NCI-H69 (cell line): ENCODE data around the gene HOXB6.

Experiments
- DNase-seq: peaks from one replicate; lab custom pipeline; 2025; lab: John Stamatoyannopoulos, UW

HOXB6 gene

DNA sequence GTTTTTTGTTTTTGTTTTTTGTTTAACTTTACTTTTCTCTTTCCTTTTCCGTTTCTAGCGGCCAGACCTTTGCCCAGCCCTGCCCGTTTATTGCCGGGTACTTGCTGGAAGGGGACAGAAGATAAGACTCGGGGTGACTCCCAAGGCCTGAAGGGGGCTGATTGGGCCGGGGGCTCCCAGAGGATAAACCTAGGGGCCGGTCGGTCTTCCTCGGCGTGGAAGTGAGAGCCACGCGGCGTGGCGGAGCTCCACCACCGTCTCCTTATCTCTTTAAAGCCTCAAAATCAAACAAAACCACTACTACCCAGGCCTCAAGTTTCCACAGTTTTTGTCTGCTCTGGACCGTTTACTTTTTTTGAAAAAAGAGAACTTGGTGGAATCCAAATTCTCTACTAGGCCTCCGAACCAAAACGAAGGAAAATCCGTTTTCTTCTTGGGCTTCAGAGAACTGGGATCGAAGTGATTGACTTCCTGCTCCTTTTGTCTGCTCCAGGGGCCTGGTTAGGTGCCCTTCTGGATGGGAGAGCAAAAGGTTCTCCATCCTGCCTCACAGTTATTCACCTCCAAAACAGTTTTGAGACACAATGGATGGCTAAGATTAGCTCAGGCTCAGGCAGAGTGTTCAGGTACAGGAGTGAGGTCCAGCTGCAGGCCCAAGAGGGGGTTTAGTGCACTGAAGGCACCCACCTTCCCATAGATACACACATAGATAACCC, 29.9 kb upstream of the HOXB6 start:
- DNase-seq, result no peak

DNA sequence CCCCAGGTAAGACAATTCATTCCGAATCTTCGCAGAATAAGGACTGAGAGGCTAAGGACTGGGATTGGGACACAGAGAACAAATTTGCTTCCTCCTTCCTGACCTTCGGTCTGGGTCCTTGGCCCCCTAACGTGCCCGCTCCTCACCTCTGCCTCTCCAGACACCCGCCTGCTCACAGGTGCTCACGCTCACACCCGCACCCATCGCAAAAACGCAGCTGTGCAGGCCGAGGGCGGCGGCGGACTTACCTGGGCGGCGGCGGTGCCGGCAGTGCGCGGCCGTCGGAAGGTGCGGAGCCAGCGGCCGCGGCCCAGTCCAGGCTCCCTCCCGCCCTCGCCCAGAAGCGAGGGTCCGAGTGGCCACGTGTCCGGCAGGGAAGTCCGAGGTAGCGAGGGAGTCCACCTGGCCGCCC, 28.5 kb upstream of the HOXB6 start:
- DNase-seq, result no peak

DNA sequence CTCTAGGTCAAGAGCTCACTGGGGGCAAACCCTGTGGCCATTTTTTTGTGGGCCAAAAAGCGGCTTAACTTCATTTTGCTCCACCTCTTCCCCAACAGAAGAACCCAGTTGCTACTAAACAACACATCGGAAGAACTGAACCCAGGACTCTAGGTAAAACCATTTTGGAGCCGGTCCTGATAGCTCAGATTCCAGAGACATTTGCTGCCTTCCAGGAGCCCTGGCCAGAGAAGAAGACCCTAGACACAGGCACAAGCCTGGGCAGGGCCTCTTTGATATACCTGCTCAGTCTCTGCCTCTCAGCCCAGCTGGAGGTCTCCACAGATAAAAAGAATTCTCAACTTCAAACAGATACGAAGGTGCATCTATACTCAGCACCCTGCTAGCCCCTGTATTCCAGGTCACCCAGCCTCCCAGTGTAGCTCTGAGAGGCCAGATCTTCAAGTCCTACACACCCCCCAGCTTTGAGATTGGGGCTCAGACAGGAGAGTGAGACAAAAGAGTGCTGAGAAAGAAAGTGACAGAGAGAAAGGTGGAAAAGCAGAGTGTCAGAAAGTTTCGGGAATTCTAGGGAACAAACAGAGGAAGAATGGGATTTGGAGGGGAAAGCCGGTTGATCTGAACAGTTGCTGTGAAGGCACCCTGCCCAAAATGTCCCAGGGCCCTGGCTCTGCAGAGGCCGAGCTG, 27.9 kb upstream of the HOXB6 start:
- DNase-seq, result no peak

DNA sequence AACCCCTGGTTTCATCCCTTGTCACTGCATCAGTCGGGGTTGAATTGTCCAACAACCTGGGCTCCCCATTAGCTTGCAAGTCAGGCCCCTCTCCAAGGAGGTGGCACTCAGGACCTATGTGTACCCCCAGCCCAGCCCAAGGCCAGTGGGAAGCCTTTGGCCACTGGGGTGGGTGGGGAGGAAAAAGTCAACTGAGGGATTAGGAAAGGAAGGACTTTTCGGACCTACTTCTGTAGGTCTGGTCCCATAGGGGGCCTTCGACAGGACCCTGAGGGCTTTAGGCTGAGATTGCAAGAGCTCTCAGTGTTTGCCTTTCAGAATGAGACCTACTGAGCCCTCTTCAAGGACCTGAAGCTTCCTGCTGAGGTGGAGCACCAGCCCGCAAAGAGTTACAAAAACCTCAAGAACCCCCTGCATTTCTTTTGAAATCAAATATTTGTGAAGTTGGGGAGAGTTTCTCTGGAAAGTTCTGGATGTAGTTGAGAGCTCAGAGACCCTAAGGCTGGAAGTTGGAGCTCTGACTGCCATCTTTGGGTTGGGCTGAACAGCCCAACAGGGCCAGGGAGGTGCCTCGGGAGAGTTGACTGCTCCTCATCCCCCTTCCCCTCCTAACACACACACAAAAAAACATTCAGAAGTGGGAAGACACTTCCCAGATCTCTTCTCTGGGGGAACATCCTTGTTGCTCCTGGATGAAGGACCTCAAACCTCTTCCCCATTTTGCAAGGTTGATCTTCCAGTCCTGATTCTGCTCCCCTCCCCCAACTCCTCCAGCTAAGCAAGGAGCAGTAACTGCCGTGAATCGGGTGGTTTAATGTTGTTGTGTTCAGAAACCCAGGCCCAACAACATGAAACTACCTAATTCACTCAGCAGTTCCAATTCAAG, 27.1 kb upstream of the HOXB6 start:
- DNase-seq, result no peak

DNA sequence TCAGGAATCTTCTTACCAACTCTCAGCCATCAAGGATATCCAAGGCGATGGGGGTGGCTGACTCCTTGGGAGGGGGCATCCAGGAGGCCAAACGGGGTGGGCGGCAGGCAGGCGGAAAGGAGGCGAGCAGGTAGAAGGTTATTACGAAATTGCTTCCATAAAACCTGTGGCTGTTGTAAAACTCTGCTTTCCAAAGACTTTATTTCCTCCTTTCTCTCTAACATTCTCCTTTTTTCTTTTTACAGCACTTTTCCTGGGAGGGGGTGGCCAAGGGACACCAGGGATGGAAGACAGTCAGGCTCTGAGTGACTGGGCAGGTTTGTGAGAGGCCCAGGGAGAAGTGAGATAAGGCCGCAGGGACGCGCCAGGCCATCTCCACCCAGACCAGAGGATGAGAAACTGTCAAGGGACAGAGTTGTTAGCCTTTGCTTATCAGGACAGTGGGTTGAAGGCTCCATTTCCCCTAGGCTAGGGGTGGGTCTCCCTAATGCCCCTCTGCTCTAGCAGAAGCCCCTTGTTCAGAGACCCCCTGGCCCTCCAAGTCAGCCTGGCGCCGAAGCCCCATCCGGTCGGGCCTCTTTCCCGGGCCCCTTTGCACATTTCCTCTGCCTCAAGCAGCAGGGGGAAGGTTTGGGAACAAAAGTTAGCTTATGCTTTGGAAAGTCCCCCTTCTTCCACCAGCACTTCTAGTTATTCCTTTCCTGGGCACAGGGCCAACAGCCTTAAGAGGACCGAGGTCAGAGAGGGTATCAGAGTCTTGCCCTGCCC, 26.3 kb upstream of the HOXB6 start:
- DNase-seq, result no peak

DNA sequence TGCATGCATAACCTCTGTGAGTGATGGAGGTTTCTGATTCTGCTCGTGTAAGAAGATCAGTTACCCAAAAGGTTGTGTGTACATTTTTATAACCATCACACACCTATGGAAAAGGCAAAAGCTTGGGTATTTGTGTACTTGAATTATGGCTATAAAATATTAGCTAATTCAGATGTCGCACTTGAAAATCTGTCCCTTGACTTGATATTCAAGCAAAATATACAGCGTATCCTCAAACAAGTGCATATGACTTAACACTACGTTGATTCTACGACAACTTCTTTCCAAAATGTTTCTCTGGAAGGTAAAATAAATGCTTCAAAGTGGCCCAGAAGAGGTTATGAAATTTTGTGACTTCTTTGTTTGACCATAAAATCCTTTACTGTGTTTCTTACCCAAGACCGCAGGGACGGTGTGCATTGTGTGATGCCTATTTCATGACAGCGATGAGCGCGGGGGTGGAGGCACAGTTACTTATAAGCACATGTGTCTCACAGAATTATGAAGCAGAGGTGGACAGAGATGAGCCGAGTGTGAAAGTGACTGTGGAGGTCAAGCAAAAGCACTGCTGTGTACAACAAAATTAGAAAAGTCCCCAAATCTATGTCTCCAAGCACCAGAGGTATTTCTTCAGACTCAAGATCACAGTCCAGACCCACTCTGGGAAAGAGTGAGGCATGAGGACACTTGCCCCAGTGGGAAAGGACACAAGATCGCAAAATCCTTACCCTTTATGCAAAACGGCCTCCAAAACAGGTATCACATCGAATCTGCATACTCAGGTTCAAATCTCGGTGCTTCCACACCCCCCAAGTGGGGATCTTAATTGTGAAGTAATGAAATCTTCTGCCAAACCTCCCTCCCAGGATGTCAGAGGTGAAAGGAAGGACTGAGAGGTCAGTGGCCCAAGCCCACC, 25.5 kb upstream of the HOXB6 start:
- DNase-seq, result no peak

DNA sequence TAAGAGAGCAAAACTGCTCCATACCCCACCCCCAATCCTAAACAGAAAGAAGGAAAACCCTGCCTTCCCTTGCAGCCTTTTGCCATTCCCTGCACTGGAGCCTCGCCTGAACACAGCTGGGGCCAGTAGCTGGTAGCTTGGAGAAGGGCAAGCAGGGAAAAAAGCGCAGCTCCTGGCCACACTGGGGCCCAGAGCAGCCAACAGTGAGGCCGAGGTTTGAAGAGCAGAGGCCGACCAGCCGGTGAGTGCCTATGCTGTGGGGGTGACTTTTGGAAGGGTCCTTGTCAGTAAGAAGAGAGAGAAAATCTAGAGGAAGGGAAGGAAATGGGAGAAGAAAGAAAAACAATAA, 24.6 kb upstream of the HOXB6 start:
- DNase-seq, result no peak

DNA sequence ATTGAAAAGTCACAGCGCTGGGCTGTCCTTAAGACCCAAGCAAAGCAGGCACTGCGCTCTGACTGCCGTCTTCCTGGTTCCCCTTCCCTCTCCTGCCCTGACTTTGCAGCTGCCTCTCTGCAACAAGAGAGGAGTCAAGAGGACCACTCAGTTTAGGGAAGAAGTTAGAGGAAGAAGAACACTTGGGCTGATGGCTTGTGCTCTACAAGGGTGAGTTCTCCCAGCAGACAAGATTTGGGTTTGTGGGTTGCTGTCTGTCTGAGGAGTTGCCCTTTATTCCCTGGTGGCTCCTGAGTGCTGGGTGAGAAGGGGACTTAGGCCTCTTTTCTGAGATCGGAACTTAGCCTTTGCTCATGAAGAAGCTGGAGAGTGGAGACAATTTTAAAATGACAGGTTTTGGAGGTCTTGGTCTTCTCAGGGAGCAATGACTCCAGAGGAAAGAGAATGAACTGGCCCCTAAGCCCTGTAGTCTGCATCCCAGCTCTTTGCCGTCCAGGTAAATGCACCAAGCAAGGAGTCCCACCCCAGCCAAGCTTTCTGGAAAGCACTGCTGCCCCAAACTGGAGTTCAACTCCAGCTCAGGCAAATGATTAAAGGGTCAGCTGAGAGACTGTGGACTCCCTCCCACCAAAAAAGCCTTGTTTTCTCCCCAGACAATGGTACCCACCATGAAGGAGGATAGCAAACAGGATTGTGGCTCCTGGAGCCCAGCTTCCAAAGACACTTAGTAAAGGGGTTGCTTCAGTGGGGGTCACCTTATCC, 24.0 kb upstream of the HOXB6 start:
- DNase-seq, result peak; percentile 35

DNA sequence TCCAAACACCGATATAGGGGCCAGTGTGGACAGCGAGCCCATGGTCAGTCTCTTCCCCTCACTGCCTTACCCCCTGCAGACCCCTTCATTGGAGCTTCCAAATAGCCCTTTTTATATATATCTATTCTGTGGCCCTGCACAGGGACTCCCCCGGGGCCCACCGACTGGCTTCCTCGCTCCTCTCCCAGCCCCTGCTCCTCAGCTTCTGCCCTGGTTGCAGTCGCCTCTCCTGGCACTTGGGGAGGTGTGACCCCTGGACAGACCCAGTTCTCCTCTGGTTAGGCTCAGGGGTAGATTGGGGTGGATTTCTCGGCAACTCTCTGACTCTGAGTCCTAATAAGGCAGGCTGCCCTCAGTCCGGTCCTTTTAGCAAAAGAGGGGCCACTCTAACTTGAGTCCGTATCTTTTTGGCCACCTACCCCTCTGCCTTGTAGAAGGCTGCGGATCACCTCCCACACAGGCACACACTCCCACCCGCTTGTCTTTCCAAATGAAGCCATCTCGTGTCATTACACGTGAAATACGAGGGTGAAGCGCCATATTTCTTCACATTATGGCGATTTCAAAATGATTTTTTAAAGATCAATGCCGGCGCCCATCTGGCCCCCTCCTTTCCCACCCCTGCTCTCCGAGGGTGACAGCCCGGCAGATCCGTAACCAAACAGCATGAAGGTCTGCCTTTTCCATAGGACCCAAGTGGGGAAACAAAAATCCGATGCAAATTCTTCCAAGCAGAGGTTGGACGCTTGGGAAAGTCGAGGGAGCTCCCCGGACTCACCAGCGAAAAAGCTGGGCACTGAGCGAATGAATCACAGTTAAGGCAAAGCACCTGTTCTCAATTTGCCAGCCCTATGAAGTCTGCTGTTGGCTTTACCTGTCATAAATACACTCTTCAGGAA, 23.1 kb upstream of the HOXB6 start:
- peak; percentile 35 for DNase-seq

DNA sequence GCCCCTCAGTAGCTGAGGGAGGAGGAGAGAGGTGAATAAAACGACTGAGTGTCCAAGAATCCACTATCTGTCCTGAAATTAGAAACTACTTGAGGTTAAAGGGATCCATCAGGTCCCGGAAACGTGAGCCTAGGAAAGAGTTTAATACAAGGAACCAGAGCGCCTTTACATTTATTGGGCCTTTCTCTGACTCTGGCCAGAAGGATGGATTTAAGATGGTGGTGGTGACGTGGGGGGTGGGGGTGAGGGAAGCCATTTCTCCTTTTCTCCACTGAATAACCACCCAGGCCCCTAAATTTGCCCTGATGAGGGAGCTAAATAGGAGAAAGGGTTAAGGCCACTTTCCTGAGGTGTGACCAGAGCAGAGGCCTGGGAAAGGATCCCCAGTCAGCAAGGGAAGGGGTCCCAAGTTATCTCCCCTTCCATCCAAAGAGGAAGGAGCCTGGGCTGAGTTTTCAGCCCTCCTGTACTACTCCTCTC, 22.4 kb upstream of the HOXB6 start:
- no peak for DNase-seq

DNA sequence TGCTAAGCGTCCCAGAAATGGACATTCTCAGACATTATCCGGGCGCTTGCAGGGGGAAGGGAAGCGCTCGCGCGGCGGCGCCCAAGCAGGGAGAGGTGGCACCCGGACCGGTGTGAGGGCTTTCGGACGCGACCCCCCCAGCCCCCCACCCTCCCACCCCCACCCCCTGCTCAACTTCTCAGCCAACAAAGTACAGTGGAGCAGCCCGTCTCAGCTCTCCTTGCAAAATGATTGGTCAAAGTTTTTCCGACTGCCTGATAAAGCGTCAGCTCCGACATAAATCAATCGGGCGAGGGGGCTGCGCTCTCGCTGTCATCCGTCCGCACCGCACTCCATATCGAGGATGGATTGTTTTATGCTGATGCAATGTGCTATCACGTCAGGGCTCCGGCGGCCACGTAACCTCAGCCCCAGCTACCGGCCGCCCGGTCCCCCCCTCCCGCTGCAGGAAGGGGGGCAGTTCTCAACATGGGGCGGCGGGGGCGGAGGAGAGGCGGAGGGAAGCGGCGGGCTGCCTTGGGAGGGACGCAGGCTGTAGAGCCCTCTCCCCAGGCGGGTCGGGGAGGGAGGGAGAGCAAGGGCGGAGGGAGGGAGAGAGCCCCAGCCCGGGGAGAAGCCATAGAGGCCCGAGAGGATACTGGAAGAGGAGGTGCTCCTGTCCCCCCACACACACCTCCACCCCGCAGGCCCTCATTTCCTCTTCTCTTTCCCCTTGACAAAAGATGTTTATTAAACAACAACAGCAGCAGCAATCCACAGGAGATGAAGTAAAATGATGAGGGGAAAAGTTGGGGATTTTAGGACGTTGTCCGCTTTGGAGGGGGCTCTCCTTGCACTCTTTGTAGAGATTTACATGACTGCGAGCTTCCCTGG, 21.7 kb upstream of the HOXB6 start, which contains the start of gene HOXB9:
Gene HOXB9 (minus strand): TSS at position 114 of the 873 bp plus-strand sequence. CDS start 89 bp downstream, at position 25.
- DNase-seq, result peak; percentile 79

DNA sequence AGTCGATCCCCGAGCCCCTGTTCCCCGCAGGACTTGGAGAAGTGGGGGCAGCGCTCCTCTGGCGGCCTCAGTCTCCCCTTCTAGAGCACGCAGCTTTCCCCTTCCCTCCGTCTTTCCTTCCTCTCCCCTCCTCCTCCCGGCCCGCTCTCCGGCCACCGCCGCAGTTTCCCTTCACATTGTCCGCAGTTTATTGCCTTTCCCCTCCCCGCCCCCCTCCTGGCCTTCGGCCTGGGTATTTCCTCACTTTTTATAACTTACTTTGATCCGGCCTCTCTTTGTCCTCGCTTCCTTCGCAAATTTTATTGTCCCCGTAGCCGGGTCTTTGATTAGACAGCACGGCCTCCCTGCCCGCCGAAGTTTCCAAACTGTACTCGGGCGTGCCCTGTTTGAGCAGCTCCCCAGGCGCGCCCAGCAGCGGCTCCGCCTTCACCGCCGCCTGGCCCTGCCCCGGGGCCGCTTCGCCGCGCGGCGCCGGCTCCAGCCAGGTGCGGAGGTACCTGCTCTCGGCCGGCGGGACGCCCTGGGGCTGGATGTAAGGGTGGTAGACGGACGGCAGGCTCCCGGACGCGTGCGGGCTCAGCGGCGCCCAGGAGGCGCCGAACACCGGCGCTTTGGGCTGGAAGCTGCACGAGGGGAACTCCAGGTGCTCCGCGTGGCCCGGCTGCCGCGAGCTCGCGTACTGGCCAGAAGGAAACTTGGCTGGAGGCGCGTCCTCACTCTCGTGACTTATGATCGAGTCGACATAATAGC, 20.9 kb upstream of the HOXB6 start:
- peak; percentile 81 for DNase-seq

DNA sequence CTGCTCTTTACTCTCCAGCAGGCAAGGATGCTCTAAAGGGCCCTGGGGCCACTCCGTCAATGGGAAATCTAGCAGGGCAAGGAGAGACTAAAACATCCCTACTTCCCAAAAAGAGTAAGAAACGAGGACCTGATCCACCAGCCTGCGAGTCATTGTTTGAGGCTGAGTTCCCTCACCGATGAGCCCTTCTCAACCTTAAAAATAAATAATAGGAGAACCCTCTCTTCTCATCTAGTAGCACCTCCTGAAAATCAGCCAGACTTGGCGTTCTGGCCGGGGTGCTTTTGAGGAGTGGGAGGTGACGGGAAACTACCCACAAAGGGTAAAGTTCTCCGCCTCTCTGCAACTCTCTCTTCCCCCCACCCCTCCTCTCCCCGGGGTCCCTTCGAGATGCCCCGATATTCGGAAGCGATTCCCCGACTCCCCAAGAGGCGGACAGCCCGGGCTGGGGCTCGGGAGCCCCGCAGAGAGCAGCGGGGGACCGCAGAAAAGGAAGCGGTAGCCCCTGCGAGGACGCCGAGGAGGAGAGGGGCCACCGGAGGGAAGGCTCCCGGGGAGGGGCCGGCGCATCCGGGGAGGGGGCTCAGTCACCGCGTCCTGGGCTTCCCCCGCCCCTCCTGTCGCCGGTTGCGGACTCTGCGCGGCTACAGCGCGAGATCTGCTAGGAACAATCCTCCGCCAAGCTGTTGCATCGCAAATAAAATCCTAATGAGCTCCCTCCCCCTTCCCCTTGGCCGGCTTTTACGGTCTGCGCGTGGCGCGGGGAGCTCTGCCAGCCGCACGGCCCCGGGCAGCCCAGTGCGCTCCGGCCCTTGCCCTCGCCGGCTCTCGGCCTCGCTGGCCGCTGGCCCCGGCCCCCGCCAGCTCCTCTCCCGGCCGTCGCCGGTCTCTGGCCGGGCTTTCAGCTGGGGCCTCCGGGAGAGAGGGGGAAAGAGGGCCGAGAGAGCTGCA, 20.0 kb upstream of the HOXB6 start:
- DNase-seq, result peak; percentile 83

DNA sequence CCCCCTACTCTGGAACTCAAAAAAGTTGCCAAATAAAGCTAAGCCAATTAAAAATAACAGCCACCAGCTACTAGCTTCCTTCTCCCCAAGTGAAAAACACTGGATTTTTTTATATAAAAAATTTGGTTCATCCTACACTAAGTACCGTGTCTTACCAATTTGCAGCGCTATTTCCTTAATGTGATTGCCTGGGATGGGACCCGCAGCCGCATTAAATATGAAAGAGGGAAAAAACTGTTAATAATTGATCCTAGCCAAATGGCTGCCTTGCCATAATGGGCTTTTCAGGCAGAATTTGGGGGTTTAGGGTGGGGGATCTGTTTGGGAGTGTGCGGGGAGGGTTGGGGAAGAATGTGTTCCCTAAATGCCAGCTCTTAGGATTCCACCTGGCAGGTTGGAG, 19.3 kb upstream of the HOXB6 start:
- DNase-seq, result no peak

DNA sequence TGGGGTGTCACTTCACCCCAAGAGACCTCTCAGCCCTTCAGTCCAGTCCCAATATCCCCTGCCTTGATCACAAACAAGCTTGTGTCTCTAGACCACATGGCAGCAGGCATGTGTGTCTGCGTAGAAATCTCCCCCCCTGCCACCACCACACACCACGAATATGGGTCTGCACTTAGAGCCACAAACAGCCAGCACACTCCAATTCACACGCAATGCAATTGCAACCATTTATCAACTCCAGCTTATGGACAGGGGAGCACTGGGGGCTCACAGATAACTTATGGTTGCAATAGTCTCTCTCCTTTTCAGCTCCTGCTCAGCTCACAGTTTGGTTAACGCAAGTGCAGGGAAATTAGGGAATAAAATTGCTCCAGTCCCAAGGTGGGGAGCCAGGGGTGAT, 18.8 kb upstream of the HOXB6 start:
- no peak for DNase-seq

DNA sequence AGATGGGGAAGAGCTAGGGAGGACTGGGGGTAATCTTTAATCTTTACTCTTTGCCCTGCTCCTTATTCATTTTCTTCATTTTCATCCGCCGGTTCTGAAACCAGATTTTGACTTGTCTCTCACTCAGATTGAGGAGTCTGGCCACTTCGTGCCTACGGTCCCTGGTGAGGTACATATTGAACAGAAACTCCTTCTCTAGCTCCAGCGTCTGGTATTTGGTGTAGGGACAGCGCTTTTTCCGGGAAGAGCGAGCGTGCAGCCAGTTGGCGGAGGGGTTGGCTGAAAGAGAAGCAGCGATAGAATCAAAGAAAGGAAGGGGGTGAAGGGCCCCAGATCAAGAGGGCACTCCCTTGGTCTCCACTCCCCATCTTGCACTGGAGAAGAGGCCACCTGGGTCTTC, 18.1 kb upstream of the HOXB6 start:
- DNase-seq, result no peak
